NCI-H128 (cell line): Measurements from ENCODE around the gene STK17A.

ENCODE experiments used
- DNase-seq: peaks from one replicate; lab custom pipeline; 2025; ENCODE audit not compliant: unreplicated experiment; lab: John Stamatoyannopoulos, UW

STK17A gene

GRCh38 chr7:43582503-43583423 lies at the start of gene STK17A:
STK17A (plus strand) TSS chr7:43583108; CDS start chr7:43583244, 136 bp downstream.
- DNase-seq: peak; percentile 88

DNA sequence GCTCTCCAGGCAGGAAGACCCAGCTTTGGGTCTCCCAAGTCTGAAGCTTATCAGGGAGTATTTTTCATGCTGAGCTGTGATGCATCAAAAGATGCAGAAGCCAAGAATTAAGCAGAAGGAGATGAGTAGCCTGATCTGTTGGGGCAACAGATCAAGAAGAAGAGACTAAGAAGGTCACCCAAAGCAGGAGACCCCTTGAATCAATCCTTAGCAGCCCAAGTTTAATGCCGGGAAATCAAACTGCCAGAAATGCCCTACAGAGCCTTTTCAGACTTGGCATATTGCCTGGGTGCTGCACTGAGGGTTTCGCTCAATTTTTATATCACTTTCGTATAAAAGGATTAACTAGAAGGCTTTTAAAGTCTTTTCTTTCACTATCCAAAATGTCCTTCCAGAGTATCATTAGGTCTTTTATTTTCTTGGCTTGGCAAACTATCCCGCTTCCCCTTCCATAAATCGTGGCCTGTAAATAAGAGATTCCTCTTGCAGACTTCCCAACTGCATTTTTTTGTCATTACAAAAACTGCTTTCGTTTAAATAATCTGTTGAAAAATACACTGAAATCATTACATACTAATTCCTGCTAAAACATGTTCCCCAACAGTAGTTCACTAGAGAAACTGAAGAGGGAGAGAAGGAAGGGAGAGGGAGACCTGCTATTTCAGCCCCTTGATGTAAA lies 49.0 kb upstream of the STK17A start:
- no peak for DNase-seq

DNA sequence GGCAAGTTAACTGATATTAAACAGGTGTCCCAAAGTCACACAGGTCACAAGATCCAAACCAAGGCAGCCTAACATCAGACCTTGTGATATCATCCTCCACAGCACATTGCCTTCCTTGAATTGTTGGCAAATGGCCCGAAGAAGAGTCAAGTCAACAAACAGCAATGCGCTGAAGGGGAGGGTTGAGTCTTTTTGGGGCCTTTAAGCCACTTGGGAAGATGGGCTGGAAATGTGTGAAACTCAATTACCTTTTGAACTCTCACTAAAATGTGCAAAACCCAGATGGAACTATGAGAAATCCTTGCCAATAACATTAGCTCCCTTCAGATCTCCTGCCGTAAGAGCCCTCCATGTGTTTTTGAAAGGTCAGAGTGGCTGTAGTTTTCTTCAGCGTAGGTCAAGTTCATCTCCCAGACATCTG lies 47.9 kb upstream of the STK17A start:
- DNase-seq: no peak

DNA sequence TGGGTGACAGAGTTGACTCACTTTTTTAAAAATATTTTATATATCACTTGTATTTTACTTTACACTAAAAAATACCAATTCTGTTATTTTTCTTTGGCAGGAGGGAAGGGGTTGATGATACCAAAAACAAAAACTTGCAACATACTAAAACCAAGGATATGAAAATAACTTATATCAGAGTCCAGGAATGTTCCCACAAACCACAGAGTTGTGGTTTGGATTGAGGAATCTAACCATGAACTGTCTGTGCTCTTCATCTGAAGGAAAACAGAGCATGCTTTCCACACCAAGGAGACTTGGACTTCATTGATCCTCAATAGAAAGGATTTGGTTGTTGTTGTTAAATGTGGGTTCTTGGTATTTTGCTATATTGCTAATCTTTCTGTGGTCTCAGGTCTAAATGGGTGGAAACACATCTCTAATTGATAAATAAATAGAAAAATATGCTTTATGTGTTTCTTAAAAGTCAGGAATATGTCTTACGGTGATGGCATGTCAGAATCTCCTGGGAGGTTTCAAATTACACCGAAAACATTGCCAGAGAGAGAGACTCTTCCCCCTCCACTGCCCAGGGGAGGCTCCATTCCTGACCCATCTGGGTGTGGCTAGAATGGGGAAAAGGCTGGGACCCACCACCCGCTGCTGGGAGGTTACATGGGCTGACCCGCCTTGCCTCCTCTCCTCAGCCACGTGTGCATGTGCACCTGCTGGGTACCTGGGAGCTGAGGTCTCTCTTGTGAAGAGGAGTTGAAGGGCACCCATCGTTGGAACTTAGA lies 46.9 kb upstream of the STK17A start:
- no peak for DNase-seq

- no peak for DNase-seq
These were observed 46.1 kb upstream of the STK17A start for GRCh38 chr7:43536773-43537172.

- no peak for DNase-seq
These were observed 45.0 kb upstream of the STK17A start for GRCh38 chr7:43537765-43538403.

DNA sequence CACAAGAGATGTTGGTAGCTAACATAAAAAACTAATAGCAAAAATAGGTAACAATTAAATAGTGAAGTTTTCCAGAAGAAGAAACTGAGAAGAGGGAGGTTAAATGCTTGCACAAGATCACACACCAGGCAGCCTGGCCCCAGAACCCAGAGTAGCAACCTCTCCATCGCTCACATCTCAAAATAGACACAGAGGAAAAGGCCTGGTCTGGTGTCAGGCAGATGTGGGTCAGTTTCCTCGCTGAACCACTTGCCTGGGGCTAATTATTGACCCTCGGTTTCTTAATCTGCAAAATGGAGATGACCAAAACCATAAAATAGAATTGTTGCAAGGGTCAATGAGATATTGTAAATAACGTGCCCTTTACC lies 44.5 kb upstream of the STK17A start:
- no peak for DNase-seq

DNA sequence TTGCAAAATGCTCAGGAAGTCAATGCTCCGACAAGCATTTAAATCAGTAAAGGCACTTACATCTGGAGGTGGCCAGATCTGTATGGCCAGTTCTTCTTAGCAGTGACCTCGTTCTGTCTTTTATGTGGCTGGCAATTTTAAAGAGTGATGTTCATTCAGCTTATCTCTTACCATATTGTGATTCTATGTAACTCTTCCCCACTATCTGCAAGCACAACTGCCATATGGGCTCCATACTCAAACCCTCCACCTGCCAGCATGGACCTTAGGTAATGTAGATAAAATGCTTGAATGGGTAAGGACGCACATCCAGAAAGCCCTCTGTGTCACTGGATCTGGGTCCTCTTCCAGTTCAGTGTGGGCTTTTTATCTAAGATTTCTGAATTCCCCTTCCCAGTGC lies 42.4 kb upstream of the STK17A start:
- DNase-seq: no peak

DNA sequence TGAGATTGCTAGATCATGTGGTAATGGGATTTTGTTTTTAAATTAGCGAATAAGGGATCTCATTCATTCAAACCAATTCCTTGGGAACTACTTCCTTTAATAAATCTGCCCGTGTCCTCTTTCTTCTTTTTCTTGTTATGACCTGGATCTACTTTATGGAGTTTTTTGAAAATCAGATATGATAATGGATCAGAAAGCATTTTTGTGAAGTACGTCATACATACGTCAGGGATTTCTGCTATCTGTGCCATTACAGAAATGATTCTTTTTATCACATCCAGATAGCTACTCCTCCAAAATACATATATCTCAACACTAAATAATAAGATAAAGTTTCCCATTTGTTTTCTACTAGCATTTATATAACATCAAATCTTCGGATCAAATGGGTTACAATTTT lies 40.2 kb upstream of the STK17A start:
- no peak for DNase-seq

DNA sequence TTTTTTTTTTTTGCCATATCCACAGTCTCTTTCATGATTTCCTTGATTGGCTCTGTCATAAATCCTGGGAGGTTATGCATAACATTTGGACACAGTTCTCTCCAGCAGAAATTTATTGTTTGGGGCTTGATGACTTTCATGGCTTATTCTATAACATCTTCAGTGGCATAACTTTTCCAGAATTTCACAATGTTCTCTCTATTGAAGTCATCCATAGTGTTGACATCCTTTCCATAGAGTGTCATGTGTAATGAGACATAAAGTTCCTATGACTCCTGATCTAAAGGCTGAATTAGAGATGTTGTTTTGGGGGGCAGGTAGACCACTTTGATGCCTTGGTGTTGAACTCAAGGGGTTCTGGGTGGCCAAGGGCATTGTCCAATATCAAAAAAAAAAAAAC lies 36.7 kb upstream of the STK17A start:
- no peak for DNase-seq

DNA sequence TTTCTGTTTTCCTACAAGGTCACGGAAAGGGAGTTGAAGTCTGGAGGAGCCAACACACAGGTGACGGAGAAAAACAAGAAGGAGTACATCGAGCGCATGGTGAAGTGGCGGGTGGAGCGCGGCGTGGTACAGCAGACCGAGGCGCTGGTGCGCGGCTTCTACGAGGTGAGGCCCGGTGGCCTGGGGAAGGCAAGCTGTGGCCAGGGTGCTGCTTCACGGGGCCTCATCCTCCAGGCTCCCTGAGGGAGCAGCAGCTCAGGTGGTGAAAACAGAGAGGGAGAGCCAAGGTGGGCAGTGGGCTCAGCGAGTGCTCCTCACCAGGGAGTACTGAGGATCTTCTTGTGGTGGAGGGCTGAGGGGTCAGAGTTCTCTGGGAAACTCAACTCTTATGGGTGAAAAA lies 32.5 kb upstream of the STK17A start:
- no peak for DNase-seq

DNA sequence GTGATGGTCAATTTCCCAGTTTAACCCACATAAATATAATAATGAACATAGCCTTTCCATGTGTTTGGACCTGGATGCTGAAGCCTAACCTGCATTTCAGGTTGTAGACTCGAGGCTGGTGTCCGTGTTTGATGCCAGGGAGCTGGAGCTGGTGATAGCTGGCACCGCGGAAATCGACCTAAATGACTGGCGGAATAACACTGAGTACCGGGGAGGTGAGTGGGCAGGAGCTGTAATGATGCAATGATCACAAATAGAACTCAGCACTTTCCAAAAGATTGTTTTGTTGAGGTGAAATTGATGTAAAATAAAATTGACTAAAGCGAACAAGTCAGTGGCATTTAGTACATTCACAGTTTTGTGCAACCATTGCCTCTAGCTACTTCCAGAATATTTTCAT lies 30.8 kb upstream of the STK17A start:
- no peak for DNase-seq

DNA sequence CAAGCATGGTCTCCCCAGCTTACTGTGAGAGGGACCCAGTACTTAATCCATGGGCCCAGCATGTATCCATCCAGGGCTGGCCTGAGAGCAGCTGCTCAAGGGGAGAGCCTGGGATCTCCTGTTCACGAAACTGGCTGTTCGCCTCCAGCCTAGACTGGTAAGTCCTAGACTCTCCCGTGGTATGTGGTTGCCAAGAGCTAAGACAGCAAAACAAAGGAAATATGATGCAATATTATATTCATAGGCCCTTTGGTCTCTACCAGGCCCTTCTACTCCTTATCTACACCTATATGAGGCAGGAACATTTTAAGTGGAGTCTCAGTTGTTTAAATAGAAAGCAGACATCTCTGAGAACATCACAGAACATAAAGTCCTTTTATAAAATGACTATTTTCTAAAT lies 28.9 kb upstream of the STK17A start:
- no peak for DNase-seq

- no peak for DNase-seq
These were observed 28.5 kb upstream of the STK17A start for GRCh38 chr7:43554423-43554822.

GRCh38 chr7:43557831-43558495 lies 24.9 kb upstream of the STK17A start:
- DNase-seq: no peak

DNA sequence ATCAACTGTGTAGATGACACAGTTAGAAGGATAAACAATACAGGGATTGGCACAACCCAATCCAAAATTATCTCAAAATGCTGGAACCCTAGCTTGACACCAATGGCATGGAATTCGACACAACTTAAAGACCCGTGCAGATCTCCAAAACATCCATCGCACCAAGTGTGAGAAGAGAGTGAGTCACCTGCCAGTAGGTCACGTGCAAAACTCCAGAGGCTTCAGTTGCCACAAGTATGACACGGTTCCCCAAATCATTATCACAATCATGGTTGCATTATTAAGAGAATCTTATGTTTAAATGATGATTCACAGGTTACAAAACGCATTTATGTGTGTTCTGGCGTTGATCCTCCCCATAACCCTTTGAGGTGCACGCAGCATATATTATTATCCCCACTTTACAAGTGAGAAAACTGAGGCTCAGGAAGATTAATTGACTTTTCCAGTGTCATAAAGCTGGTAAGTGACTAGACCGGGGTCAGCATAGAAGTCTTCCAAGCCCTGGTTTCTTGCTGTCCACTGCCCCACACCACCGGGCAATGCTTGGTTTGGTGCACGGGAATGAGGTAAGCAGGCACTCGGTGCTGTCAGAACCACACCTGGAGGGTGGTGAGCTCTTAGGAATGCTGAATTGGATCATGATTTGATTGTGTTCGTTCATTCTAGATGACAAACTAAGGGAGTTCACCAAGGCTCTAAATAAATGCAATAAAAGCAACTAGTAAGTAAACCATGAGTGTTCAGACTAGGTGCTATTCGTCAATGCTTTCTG lies 23.6 kb upstream of the STK17A start:
- no peak for DNase-seq

DNA sequence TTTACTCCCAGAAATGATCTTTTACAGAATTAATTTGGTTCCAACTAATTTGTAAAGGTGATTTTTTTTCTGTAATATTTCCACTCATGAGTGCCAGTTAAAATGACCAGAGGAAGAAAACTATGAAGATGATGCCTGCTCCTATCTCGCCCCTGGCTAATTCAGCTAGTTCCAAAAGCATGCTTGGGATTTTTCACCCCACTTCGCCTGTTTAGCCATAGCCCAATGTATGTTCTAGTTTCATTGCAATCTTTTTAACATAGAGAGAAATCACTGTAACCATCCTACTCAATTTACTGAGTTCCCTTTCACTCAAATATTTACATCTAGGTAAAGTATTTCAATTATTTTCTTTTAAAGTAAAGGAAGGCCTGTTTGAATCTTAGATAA lies 23.0 kb upstream of the STK17A start:
- DNase-seq: no peak

GRCh38 chr7:43560742-43561330 lies 22.1 kb upstream of the STK17A start:
- DNase-seq: no peak

DNA sequence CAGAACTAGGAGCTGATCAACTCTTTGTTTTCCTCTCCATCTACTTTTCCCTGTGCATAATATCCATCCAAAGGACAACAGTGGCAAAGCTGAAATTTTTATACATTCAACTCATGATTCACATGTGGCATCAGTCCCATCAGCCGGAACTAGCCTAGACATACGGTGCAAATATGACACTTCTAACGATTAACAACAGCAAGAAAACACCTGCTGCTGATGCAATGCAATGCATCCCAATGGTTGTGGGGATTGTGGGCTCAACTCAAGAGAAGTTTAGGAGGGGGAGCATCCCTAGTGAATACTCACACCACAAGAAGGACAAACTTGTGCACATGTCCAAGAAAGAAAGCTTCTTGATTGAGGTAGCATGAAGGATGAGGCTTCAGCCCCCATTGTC lies 20.5 kb upstream of the STK17A start:
- no peak for DNase-seq

- no peak for DNase-seq
These were observed 17.1 kb upstream of the STK17A start for GRCh38 chr7:43565786-43566185.
